Measurements from ENCODE around the gene DEFB124.
A peak's percentile ranks its signal among the peaks of the same experiment; 100 is the strongest.
"Not testable (repeated sequence)": the region's sequence is repeated elsewhere in the genome, so short reads cannot be mapped to it uniquely, and the experiment has no call there.

DEFB124 gene

GRCh38 chr20:31475472-31476293 lies 756 bp upstream of the DEFB124 start:
- ATAC-seq (replicated peaks): no peak

GRCh38 chr20:31474097-31474436 lies 860 bp downstream of the DEFB124 start:
- Mint-ChIP-seq H3K9me3 (no peaks in the 10 kb centered on the region), H3K27me3 (peaks cover 47 to 62% of the 10 kb centered on the region in 2 donors), H3K36me3 (ENCODE audit: insufficient read depth) (no peaks in the 10 kb centered on the region), H3K4me3 (no peak overlapping the region), H3K27ac (no peak overlapping the region), H3K4me1 (ENCODE audit: low read depth in 2 of 2) (peaks cover 2 to 3% of the 10 kb centered on the region in 2 donors)
- ATAC-seq (replicated peaks) (no peak), DNase-seq (no peak)

More at GRCh38 chr20:31475472-31476293, 756 bp upstream of the DEFB124 start:
- H3K4me1 Mint-ChIP-seq (ENCODE audit: low read depth in 2 of 2): peaks cover 2 to 3% of the 10 kb centered on the region in 2 donors
- DNase-seq: no peak
- H3K27me3 Mint-ChIP-seq: peaks cover 47 to 67% of the 10 kb centered on the region in 2 donors
- no peaks in the 10 kb centered on the region for H3K36me3 Mint-ChIP-seq (ENCODE audit: insufficient read depth)
- no peaks in the 10 kb centered on the region for H3K9me3 Mint-ChIP-seq
- H3K4me3 Mint-ChIP-seq: peak overlapping the region in 1 of 2 donors; percentile 6
- no peak overlapping the region for H3K27ac Mint-ChIP-seq

- no peaks in the 10 kb centered on the region for H3K9me3 Mint-ChIP-seq
- H3K27ac Mint-ChIP-seq: no peak overlapping the region
- DNase-seq: no peak
- peaks cover 2 to 3% of the 10 kb centered on the region in 2 donors for H3K4me1 Mint-ChIP-seq (ENCODE audit: low read depth in 2 of 2)
- H3K27me3 Mint-ChIP-seq: peaks cover 47 to 58% of the 10 kb centered on the region in 2 donors
- no peak for ATAC-seq (replicated peaks)
- no peaks in the 10 kb centered on the region for H3K36me3 Mint-ChIP-seq (ENCODE audit: insufficient read depth)
- H3K4me3 Mint-ChIP-seq: no peak overlapping the region
Measured at GRCh38 chr20:31473331-31474096, 1.4 kb downstream of the DEFB124 start.

- Mint-ChIP-seq H3K4me1 (ENCODE audit: low read depth in 2 of 2) (peaks cover 2 to 3% of the 10 kb centered on the region in 2 donors), H3K36me3 (ENCODE audit: insufficient read depth) (no peaks in the 10 kb centered on the region), H3K9me3 (no peaks in the 10 kb centered on the region), H3K27me3 (peaks cover 44 to 58% of the 10 kb centered on the region in 2 donors), H3K27ac (no peak overlapping the region), H3K4me3 (no peak overlapping the region)
- DNase-seq (no peak), ATAC-seq (replicated peaks) (no peak)
Measured at GRCh38 chr20:31472395-31473330, 2.3 kb downstream of the DEFB124 start.

GRCh38 chr20:31470946-31471345 lies 4.0 kb downstream of the DEFB124 start:
- not testable (repeated sequence) for H3K36me3 Mint-ChIP-seq (ENCODE audit: insufficient read depth); ATAC-seq (replicated peaks); DNase-seq; H3K4me3 Mint-ChIP-seq; H3K27ac Mint-ChIP-seq; H3K9me3 Mint-ChIP-seq; H3K4me1 Mint-ChIP-seq (ENCODE audit: low read depth in 2 of 2)
- H3K27me3 Mint-ChIP-seq: peaks cover 27 to 54% of the 10 kb centered on the region in 2 donors

- no peak overlapping the region for H3K4me3 Mint-ChIP-seq
- DNase-seq (no peak), ATAC-seq (replicated peaks) (no peak)
- H3K27me3 Mint-ChIP-seq: peaks cover 16 to 31% of the 10 kb centered on the region in 2 donors
- no peaks in the 10 kb centered on the region for H3K4me1 Mint-ChIP-seq (ENCODE audit: low read depth in 2 of 2)
- H3K9me3 Mint-ChIP-seq: no peaks in the 10 kb centered on the region
- no peaks in the 10 kb centered on the region for H3K36me3 Mint-ChIP-seq (ENCODE audit: insufficient read depth)
- H3K27ac Mint-ChIP-seq: no peak overlapping the region
Measured at GRCh38 chr20:31454361-31454760, 20.6 kb downstream of the DEFB124 start.

GRCh38 chr20:31452575-31452974 lies 22.4 kb downstream of the DEFB124 start:
- Mint-ChIP-seq H3K4me3 (no peak overlapping the region), H3K27me3 (peaks cover 15 to 24% of the 10 kb centered on the region in 2 donors), H3K9me3 (no peaks in the 10 kb centered on the region), H3K27ac (no peak overlapping the region), H3K4me1 (ENCODE audit: low read depth in 2 of 2) (no peaks in the 10 kb centered on the region), H3K36me3 (ENCODE audit: insufficient read depth) (no peaks in the 10 kb centered on the region)
- DNase-seq: no peak
- no peak for ATAC-seq (replicated peaks)

- ATAC-seq (replicated peaks) (no peak), DNase-seq (no peak)
- no peak overlapping the region for H3K27ac Mint-ChIP-seq
- no peaks in the 10 kb centered on the region for H3K36me3 Mint-ChIP-seq (ENCODE audit: insufficient read depth)
- H3K4me1 Mint-ChIP-seq (ENCODE audit: low read depth in 2 of 2): no peaks in the 10 kb centered on the region
- peaks cover 13 to 20% of the 10 kb centered on the region in 2 donors for H3K27me3 Mint-ChIP-seq
- H3K9me3 Mint-ChIP-seq: no peaks in the 10 kb centered on the region
- H3K4me3 Mint-ChIP-seq: no peak overlapping the region
Measured at GRCh38 chr20:31449511-31450414, 25.2 kb downstream of the DEFB124 start.

GRCh38 chr20:31446084-31446819 lies 28.7 kb downstream of the DEFB124 start:
- ATAC-seq (replicated peaks) (no peak), DNase-seq (no peak)
- no peak overlapping the region for H3K4me3 Mint-ChIP-seq
- H3K4me1 Mint-ChIP-seq (ENCODE audit: low read depth in 2 of 2): no peaks in the 10 kb centered on the region
- H3K36me3 Mint-ChIP-seq (ENCODE audit: insufficient read depth): no peaks in the 10 kb centered on the region
- H3K9me3 Mint-ChIP-seq: no peaks in the 10 kb centered on the region
- H3K27ac Mint-ChIP-seq: no peak overlapping the region
- H3K27me3 Mint-ChIP-seq: peaks cover 0 to 15% of the 10 kb centered on the region in 2 donors

GRCh38 chr20:31440012-31440659 lies 34.8 kb downstream of the DEFB124 start, which contains the start of gene DEFB123:
TSS of gene DEFB123 (plus strand) at chr20:31440632. CDS start at chr20:31440699, 67 bp downstream.
- H3K4me3 Mint-ChIP-seq: no peak within 1 kb of the TSS
- ATAC-seq (replicated peaks) (no peak), DNase-seq (no peak)
- peaks cover 7 to 22% of the 10 kb centered on the region in 2 donors for H3K27me3 Mint-ChIP-seq
- H3K9me3 Mint-ChIP-seq: no peaks in the 10 kb centered on the region
- H3K4me1 Mint-ChIP-seq (ENCODE audit: low read depth in 2 of 2): no peaks in the 10 kb centered on the region
- no peaks in the 10 kb centered on the region for H3K36me3 Mint-ChIP-seq (ENCODE audit: insufficient read depth)
- no peak within 1 kb of the TSS for H3K27ac Mint-ChIP-seq

- Mint-ChIP-seq H3K4me1 (ENCODE audit: low read depth in 2 of 2) (no peaks in the 10 kb centered on the region), H3K27me3 (peaks cover 29 to 31% of the 10 kb centered on the region in 2 donors), H3K36me3 (ENCODE audit: insufficient read depth) (no peaks in the 10 kb centered on the region), H3K4me3 (no peak overlapping the region), H3K27ac (no peak overlapping the region), H3K9me3 (no peaks in the 10 kb centered on the region)
- no peak for ATAC-seq (replicated peaks)
- no peak for DNase-seq
Measured at GRCh38 chr20:31430568-31431115, 44.3 kb downstream of the DEFB124 start.
